OCI-LY7 (cell line): ENCODE data around the gene CPLX4. TPM values are rescaled to one million over a fixed set of nuclear protein-coding genes. Genes with fewer than 3 reads are reported as not detected.
"Not testable (repeated sequence)": the region's sequence is repeated elsewhere in the genome, so short reads cannot be mapped to it uniquely, and the experiment has no call there.

ENCODE experiments used
- BruUV-seq: library from RNA; stranded (reverse); fragments of 400-500 nt; replicated peaks from 2 replicates; lab custom pipeline; 2021; lab: Mats Ljungman, UMichigan
- CTCF ChIA-PET: fragments of 300-600 bp; sonication (Branson Sonifier 250); formaldehyde crosslinking; loops from one replicate; lab custom pipeline; 2022; ENCODE audit warnings: antibody characterized with exemption; ENCODE audit not compliant: unreplicated experiment; lab: Charles Lee
- POLR2A ChIA-PET: fragments of 300-600 bp; sonication (Branson Sonifier 250); formaldehyde crosslinking; loops from one replicate; lab custom pipeline; 2022; ENCODE audit warnings: antibody characterized with exemption; lab: Charles Lee
- DNase-seq: peaks from one replicate; pipeline ENCODE4 v3.0.0-alpha.2; 2015; ENCODE audit warnings: low spot score
- H2AFZ ChIP-seq: fragments of 200-600 bp; sonication (generic), shearing (Covaris generic); 2 replicates; pipeline ENCODE4 v1.6.1; 2014; ENCODE audit warnings: mild to moderate bottlenecking, antibody characterized with exemption, low read length, moderate library complexity
- H3K27ac ChIP-seq: fragments of 200-600 bp; sonication (generic); 2 replicates; pipeline ENCODE4 v1.5.1; 2014; ENCODE audit warnings: mixed run types, low read depth, mild to moderate bottlenecking, moderate library complexity, low read length, inconsistent platforms; ENCODE audit not compliant: poor library complexity, severe bottlenecking
- H3K36me3 ChIP-seq: fragments of 200-600 bp; sonication (generic); 2 replicates; pipeline ENCODE4 v1.6.1; 2014; ENCODE audit warnings: mild to moderate bottlenecking, antibody characterized with exemption, low read length, moderate library complexity, mixed read lengths; ENCODE audit not compliant: insufficient read depth
- H3K4me1 ChIP-seq: fragments of 200-600 bp; sonication (generic); 2 replicates; pipeline ENCODE4 v1.5.1; 2014; ENCODE audit warnings: mild to moderate bottlenecking, low read length; ENCODE audit not compliant: insufficient read depth, poor library complexity, severe bottlenecking
- H3K4me2 ChIP-seq: fragments of 200-600 bp; sonication (generic); 2 replicates; pipeline ENCODE4 v1.6.1; 2014; ENCODE audit warnings: mild to moderate bottlenecking, low read length
- H3K4me3 ChIP-seq: fragments of 200-600 bp; sonication (generic); 2 replicates; pipeline ENCODE4 v1.5.1; 2014; ENCODE audit warnings: mild to moderate bottlenecking, low read depth, low read length; ENCODE audit not compliant: poor library complexity, severe bottlenecking
- H3K79me2 ChIP-seq: fragments of 200-600 bp; sonication (generic); 2 replicates; pipeline ENCODE4 v1.6.1; 2016; ENCODE audit warnings: low read depth, mild to moderate bottlenecking, low read length, moderate library complexity, mixed read lengths; ENCODE audit not compliant: insufficient read depth
- H3K9me2 ChIP-seq: fragments of 200-600 bp; sonication (generic); 2 replicates; pipeline ENCODE4 v1.6.1; 2016; ENCODE audit warnings: mild to moderate bottlenecking, low read length, mixed read lengths; ENCODE audit not compliant: insufficient read depth
- H3K9me3 ChIP-seq: fragments of 200-600 bp; sonication (generic); 2 replicates; pipeline ENCODE4 v1.6.1; 2014; ENCODE audit warnings: mild to moderate bottlenecking, mixed run types, low read length, mixed read lengths
- H4K20me1 ChIP-seq: fragments of 200-600 bp; sonication (generic); 2 replicates; pipeline ENCODE4 v1.6.1; 2014; ENCODE audit warnings: mild to moderate bottlenecking, antibody characterized with exemption, low read length, moderate library complexity, mixed read lengths; ENCODE audit not compliant: insufficient read depth
- CTCF ChIP-seq: fragments of 200-600 bp; sonication (generic); conservative IDR thresholded peaks from 2 replicates; pipeline ENCODE4 v1.5.1; 2014; ENCODE audit warnings: mild to moderate bottlenecking, antibody characterized with exemption, low read length, moderate library complexity, mixed read lengths
- EZH2phosphoT487 ChIP-seq: fragments of 200-600 bp; sonication (generic); IDR thresholded peaks from 2 replicates; pipeline ENCODE4 v1.6.1; 2018; ENCODE audit warnings: low read depth, borderline replicate concordance, mild to moderate bottlenecking, mixed run types, antibody characterized with exemption, low read length, moderate library complexity, mixed read lengths
- intact Hi-C: fragments of 100-400 bp; cut with micrococcal nuclease; formaldehyde crosslinking; loops from one replicate; pipeline ENCODE4 v1.10.0; 2022; ENCODE audit not compliant: unreplicated experiment
- total RNA-seq, 2 experiments: library from RNA; depleted of rRNA in 1 of 2; stranded (reverse); fragments of >200 nt in 1 of 2; shearing (Covaris generic) in 1 of 2; gene quantifications; 2 replicates each; pipeline ENCODE4 v1.2.3, GENCODE V29; 2014 to 2022

The CPLX4 gene
- total RNA-seq, 2 experiments from 2014 or later = not detected

DNA sequence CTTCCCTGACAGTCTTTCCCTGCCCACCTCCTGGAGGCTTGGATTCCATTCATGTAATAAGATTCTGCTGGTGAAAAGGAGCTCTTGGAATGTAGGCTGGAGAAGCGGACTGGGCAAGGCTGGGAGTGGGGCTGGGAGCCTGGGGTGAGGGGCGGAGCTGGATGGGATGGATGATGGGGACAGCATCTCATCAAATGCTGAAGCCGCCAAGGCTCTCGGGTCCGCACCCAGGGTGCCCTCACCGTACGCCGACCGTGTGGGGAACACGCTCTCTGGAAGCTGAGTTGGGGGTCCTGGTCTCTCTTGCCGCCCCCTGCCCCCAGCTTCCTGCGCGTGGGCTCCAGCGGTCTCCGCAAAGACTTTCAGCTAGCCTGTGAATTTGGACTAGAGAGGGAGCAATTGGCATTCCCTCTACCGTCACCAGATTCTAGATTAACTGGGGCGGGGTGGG, 54.3 kb downstream of the CPLX4 start:
- no peaks in the 10 kb centered on the region for H3K9me2 ChIP-seq
- H4K20me1 ChIP-seq = no peaks in the 10 kb centered on the region
- intact Hi-C loops = no loop called here
- BruUV-seq = no TSS peak
- no peaks in the 10 kb centered on the region for H3K9me3 ChIP-seq
- CTCF ChIA-PET = no interaction called here
- H3K4me1 ChIP-seq = no peaks in the 10 kb centered on the region
- no peaks in the 10 kb centered on the region for H3K79me2 ChIP-seq
- no peak overlapping the region for H3K27ac ChIP-seq
- H3K4me3 ChIP-seq = no peak overlapping the region
- H2AFZ ChIP-seq = no peak overlapping the region
- POLR2A ChIA-PET = no interaction called here
- no peak overlapping the region for H3K4me2 ChIP-seq
- no peak for TF ChIP-seq CTCF
- no peak for TF ChIP-seq EZH2phosphoT487
- no peaks in the 10 kb centered on the region for H3K36me3 ChIP-seq
- DNase-seq = no peak

DNA sequence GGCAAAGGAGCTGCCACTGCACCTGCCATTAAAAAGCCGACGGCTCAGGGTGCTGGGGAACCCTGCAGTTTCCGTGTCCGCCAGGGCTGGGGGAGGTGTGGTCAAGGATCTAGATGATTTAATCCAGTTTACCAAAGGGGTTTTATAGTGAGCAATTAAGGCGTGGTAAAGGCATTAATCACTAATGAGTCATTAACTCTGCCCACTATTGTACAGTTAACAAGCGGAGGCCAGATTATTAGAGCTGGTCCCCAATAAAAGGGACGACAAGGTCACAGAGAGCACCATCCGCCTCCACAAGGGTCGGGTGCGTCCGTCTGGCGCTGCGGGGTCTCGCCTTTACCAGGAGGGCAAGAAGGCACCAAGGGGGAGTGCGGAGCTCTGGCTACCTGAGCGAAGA, 54.8 kb downstream of the CPLX4 start:
- no peaks in the 10 kb centered on the region for H3K79me2 ChIP-seq
- no peaks in the 10 kb centered on the region for H4K20me1 ChIP-seq
- no peak overlapping the region for H2AFZ ChIP-seq
- H3K36me3 ChIP-seq = no peaks in the 10 kb centered on the region
- H3K9me2 ChIP-seq = no peaks in the 10 kb centered on the region
- H3K4me1 ChIP-seq = no peaks in the 10 kb centered on the region
- H3K9me3 ChIP-seq = no peaks in the 10 kb centered on the region
- TF ChIP-seq EZH2phosphoT487 (no peak), CTCF (no peak)
- BruUV-seq = no TSS peak
- no peak overlapping the region for H3K27ac ChIP-seq
- CTCF ChIA-PET = no interaction called here
- H3K4me2 ChIP-seq = no peak overlapping the region
- H3K4me3 ChIP-seq = no peak overlapping the region
- POLR2A ChIA-PET = no interaction called here
- intact Hi-C loops = no loop called here
- DNase-seq = no peak

DNA sequence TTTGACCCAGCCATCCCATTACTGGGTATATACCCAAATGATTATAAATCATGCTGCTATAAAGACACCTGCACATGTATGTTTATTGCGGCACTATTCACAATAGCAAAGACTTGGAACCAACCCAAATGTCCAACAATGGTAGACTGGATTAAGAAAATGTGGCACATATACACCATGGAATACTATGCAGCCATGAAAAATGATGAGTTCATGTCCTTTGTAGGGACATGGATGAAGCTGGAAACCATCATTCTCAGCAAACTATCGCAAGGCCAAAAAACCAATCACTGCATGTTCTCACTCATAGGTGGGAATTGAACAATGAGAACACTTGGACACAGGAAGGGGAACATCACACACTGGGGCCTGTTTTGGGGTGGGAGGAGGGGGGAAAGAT, 56.2 kb downstream of the CPLX4 start:
- H3K27ac ChIP-seq, H2AFZ ChIP-seq, H4K20me1 ChIP-seq, H3K36me3 ChIP-seq, BruUV-seq, H3K79me2 ChIP-seq, CTCF ChIA-PET, intact Hi-C loops, DNase-seq, H3K4me2 ChIP-seq, POLR2A ChIA-PET, H3K4me1 ChIP-seq, H3K9me2 ChIP-seq, H3K9me3 ChIP-seq, H3K4me3 ChIP-seq: not testable (repeated sequence)

GRCh38 chr18:59261842-59262241, 56.6 kb downstream of the CPLX4 start:
- H3K27ac ChIP-seq, H3K4me3 ChIP-seq, DNase-seq, H3K79me2 ChIP-seq, intact Hi-C loops, H3K9me2 ChIP-seq, H3K4me2 ChIP-seq, H2AFZ ChIP-seq, H3K4me1 ChIP-seq, BruUV-seq, H3K9me3 ChIP-seq, H3K36me3 ChIP-seq, POLR2A ChIA-PET, CTCF ChIA-PET, H4K20me1 ChIP-seq: not testable (repeated sequence)

DNA sequence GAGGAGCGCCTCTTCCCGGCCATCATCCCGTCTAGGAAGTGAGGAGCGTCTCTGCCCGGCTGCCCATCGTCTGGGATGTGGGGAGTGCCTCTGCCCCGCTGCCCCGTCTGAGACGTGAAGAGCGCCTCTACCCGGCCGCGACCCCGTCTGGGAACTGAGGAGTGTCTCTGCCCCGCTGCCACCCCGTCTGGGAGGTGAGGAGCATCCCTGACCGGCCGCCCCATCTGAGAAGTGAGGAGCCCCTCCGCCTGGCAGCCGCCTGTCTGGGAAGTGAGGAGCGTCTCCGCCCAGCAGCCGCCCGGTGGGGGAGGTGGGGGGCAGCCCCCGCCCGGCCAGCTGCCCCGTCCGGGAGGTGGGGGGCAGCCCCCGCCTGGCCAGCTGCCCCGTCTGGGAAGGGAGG, 63.0 kb downstream of the CPLX4 start:
- H3K9me3 ChIP-seq, CTCF ChIA-PET, H3K79me2 ChIP-seq, H3K4me2 ChIP-seq, intact Hi-C loops, H4K20me1 ChIP-seq, H2AFZ ChIP-seq, BruUV-seq, DNase-seq, H3K27ac ChIP-seq, H3K4me1 ChIP-seq, H3K4me3 ChIP-seq, H3K36me3 ChIP-seq, POLR2A ChIA-PET, H3K9me2 ChIP-seq: not testable (repeated sequence)
